Endothelial cell of umbilical vein (primary cell): ENCODE results near the gene RNF130.

Experiments used
- POLR2A ChIP-seq: IDR thresholded peaks from 2 replicates; pipeline ENCODE4 v1.6.1; 2012; ENCODE audit warnings: low read depth, mild to moderate bottlenecking, control low read depth, low read length
- TF ChIP-seq, protein P1 (sequence below), 2 donors: IDR thresholded peaks; 1 replicate in 1 of 2; 2 replicates in 1 of 2; pipeline ENCODE4 v1.5.1; 2011; ENCODE audit warnings: low read length in 2 of 2, mild to moderate bottlenecking in 2 of 2, moderate library complexity in 2 of 2, control low read depth in 1 of 2, inconsistent platforms in 1 of 2, low read depth in 1 of 2; ENCODE audit not compliant: insufficient read depth in 1 of 2; ENCODE audit errors: extremely low read depth in 1 of 2

DNA sequence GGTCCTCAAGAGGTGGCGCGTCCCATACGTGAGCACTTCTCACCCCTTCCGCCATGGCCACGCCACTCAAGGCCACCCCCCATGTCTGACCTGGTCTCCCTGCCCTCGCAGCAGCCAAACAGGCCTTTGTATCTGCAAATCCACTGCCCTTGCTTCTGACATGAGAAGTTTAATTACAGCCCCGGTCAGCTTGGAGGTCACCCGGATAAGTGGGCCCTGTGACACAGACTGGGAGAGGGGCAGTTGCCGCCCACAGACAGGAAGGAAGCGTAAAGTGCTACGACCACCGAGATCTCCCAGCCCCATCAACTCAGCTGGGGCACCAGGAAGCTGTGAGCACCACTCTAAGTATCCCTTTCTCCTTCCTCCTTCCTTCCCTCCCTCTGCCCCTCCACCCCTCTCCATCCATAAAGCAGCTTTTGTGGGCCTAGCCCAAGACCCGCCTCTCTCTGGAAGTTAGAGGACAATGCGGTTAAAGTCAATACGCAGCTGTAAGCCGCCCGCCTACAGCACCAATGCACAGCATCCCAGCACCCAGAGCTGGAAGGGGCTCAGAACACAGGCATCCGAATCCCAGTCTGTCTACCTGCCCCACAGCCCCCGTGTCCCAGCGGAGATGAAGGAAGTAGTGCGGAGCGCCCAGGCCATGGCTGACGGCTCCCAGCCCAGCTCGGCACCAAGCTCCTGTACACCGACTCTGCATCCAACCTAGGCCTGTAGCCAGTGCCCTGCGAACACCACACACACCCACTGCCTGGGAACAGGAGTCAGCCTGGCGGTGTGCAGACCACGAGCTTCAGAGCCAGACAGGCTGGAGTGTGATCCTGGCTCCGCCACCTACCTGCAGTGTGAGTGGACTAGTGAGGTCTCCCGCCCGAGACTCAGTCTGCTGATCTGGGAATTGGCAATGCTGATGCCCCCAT, 44.8 kb upstream of the RNF130 start:
- TF ChIP-seq, protein P1, sequence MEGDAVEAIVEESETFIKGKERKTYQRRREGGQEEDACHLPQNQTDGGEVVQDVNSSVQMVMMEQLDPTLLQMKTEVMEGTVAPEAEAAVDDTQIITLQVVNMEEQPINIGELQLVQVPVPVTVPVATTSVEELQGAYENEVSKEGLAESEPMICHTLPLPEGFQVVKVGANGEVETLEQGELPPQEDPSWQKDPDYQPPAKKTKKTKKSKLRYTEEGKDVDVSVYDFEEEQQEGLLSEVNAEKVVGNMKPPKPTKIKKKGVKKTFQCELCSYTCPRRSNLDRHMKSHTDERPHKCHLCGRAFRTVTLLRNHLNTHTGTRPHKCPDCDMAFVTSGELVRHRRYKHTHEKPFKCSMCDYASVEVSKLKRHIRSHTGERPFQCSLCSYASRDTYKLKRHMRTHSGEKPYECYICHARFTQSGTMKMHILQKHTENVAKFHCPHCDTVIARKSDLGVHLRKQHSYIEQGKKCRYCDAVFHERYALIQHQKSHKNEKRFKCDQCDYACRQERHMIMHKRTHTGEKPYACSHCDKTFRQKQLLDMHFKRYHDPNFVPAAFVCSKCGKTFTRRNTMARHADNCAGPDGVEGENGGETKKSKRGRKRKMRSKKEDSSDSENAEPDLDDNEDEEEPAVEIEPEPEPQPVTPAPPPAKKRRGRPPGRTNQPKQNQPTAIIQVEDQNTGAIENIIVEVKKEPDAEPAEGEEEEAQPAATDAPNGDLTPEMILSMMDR (IDR thresholded peaks at IDR 0.05; ENCODE audit: extremely low read depth in 1 of 2, insufficient read depth in 1 of 2, low read depth in 1 of 2, low read length in 2 of 2) = no peak
- TF ChIP-seq POLR2A = no peak
